Articular chondrocyte of knee joint (primary cell): Measurements from ENCODE around the gene CELF3. TPM values are rescaled to one million over a fixed set of nuclear protein-coding genes. Genes with fewer than 3 reads are reported as not detected.

ENCODE experiments used
- small RNA-seq: library from RNA; depleted of rRNA; stranded (forward); fragments of <200 nt; gene quantifications from one replicate; pipeline ENCODE3, GENCODE V24; 2012
- total RNA-seq: library from RNA; depleted of rRNA; stranded (reverse); fragments of >200 nt; gene quantifications from 2 replicates; pipeline ENCODE4 v1.2.3, GENCODE V29; 2012

Gene CELF3
- not detected in 2 replicates for total RNA-seq

DNA sequence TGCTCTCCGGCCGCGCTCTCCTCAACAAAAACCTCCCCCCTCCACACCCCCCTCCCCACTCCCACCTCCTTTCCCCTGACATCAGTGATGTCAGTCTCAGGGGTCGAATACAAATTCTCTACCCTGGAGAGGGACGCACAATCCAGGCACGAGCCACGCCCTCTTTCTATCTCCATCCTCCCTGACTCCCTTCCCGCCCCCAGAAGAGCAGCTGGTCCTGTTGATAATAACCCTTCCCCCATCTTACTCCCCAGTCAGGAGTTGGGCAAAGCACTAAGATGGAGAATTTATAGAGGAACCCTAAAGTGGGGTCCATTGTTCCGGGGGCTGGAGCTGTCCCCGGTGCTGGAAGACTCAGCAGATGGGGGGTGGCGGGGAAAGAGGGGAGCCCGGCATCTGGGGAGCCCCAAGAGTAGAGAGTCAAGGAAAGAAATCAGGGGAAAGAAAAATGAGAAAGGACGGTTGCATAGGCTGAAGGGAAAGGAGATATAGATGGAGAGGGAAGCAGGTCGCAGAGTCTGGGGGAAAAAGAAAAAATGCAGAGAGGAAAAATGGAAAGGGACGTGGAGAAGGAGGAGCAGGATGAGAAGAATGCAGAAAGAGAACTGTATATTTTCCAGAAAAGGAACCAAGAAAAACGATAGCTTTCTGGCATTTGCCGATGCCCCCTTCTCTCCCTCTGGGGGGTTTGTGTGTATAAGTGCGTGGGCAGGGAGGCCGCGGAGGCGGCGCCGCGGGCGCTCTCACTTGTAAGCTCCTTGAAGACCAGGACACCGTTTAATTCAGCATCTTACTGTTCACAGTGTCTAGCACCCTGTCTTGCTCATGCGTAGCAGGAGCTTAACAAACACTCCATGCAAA lies at the start of gene CELF3:
Gene CELF3, minus strand, starts transcription at position 33 of the 861 bp plus-strand sequence. CDS start 783 bp downstream, outside the sequence.

GRCh38 chr1:151762941-151763921 lies 46.6 kb upstream of the CELF3 start, which contains the start of gene MRPL9:
Gene MRPL9 (minus strand): TSS chr1:151763496. CDS start chr1:151763479, 17 bp downstream.

GRCh38 chr1:151720974-151721787 lies 4.6 kb upstream of the CELF3 start, which contains the start of gene RIIAD1:
Gene RIIAD1 (plus strand): TSS chr1:151721522. CDS start chr1:151721537, 15 bp downstream.

Small RNA genes lying within 50 kb of the gene (small RNA-seq; reads per million reads assigned to genes)
- gene RNU6-662P: not detected

Other genes with a start within 250 kb of the CELF3 start
- gene CGN, start 205.4 kb downstream of the CELF3 start, total RNA-seq: not detected in 2 replicates
- 11.8 and 15.8 TPM in 2 replicates for gene TUFT1, start 176.5 kb downstream of the CELF3 start, total RNA-seq
- 27.7 and 35.2 TPM in 2 replicates for gene SNX27, start 104.8 kb downstream of the CELF3 start, total RNA-seq
- not detected in 2 replicates for gene RIIAD1, start 4.7 kb upstream of the CELF3 start, total RNA-seq
- gene MRPL9, start 46.7 kb upstream of the CELF3 start, total RNA-seq: 64.5 and 68.1 TPM in 2 replicates
- gene TDRKH, start 73.7 kb upstream of the CELF3 start, total RNA-seq: 2.5 and 3.2 TPM in 2 replicates
- gene LINGO4, start 88.6 kb upstream of the CELF3 start, total RNA-seq: not detected in 2 replicates
- 0.22 and 0.39 TPM in 2 replicates for gene RORC, start 115.0 kb upstream of the CELF3 start, total RNA-seq
- gene C2CD4D, start 123.0 kb upstream of the CELF3 start, total RNA-seq: not detected in 2 replicates
- not detected in 2 replicates for gene THEM5, start 136.9 kb upstream of the CELF3 start, total RNA-seq
- gene THEM4, start 192.7 kb upstream of the CELF3 start, total RNA-seq: 14.6 and 17.6 TPM in 2 replicates